Transverse colon (tissue), 4 donors: ENCODE measurements around the gene SLC12A3.

Experiments
- EP300 ChIP-seq: sonication (generic); formaldehyde crosslinking; IDR thresholded peaks from one replicate; pipeline ENCODE4 v1.6.1; 2017; ENCODE audit warnings: antibody characterized with exemption, low read depth
- POLR2A ChIP-seq: fragments of 450-650 bp; IDR thresholded peaks from one replicate; pipeline ENCODE4 v1.6.1; 2016; ENCODE audit warnings: antibody characterized with exemption, mild to moderate bottlenecking, moderate library complexity
- POLR2AphosphoS5 ChIP-seq, 3 donors: sonication (generic); formaldehyde crosslinking; IDR thresholded peaks; one replicate each; pipeline ENCODE4 v1.6.1; 2016; ENCODE audit warnings: antibody characterized with exemption in 3 of 3
- TF ChIP-seq, protein P1 (sequence below), 5 experiments: fragments of 200-600 bp in 3 of 5; fragments of 450-650 bp in 2 of 5; sonication (generic) in 3 of 5; IDR thresholded peaks; 1 replicate in 2 of 5; 2 replicates in 3 of 5; pipeline ENCODE4 v1.5.1; 2016 to 2017; ENCODE audit warnings: antibody characterized with exemption in 5 of 5, inconsistent platforms in 3 of 5, mild to moderate bottlenecking in 2 of 5, moderate library complexity in 1 of 5

DNA sequence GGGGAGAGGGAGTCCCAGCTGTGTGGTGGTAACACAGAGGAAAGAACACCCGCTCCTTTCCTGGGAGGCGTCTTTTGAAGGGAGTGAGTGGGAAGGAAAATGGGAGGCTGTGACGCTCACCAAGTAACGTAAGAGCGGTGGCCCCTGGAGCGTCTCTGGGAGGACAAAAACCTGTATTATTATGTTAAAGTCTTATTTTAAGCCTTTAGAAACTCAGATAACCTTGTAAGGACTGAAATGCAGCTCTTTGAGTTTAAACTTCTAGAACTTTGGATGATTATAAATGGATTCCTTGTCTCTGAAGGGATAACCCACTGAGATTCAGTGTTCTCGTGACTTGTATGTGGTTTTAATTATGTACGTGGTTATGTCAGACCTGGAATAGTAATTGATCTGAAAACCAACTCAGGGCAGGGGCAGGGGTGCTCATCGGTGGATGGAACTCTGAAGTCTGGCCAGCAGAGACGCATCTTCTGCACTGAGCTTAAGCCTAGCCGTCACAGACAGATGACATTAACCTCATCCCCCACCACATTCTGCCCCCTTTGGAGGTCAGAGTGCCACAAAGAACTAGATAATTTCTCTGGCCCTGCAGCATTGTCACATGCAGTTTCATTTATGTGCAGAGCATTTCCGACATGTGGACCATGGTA lies 41.8 kb upstream of the SLC12A3 start:
- TF ChIP-seq, protein P1, sequence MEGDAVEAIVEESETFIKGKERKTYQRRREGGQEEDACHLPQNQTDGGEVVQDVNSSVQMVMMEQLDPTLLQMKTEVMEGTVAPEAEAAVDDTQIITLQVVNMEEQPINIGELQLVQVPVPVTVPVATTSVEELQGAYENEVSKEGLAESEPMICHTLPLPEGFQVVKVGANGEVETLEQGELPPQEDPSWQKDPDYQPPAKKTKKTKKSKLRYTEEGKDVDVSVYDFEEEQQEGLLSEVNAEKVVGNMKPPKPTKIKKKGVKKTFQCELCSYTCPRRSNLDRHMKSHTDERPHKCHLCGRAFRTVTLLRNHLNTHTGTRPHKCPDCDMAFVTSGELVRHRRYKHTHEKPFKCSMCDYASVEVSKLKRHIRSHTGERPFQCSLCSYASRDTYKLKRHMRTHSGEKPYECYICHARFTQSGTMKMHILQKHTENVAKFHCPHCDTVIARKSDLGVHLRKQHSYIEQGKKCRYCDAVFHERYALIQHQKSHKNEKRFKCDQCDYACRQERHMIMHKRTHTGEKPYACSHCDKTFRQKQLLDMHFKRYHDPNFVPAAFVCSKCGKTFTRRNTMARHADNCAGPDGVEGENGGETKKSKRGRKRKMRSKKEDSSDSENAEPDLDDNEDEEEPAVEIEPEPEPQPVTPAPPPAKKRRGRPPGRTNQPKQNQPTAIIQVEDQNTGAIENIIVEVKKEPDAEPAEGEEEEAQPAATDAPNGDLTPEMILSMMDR (IDR thresholded peaks at IDR 0.05), result no peak
- TF ChIP-seq POLR2AphosphoS5 (IDR thresholded peaks at IDR 0.05) (no peak), POLR2A (no peak), EP300 (no peak)
